OCI-LY3 (cell line): ENCODE results near the gene PLTP.

Source experiments
- H2AFZ ChIP-seq: fragments of 200-600, 300-600 bp; shearing (Covaris generic); 2 replicates; pipeline ENCODE4 v1.6.0; 2014; ENCODE audit warnings: antibody characterized with exemption, low read depth, low read length
- H3K27ac ChIP-seq: fragments of 200-600, 300-600 bp; sonication (generic); 2 replicates; pipeline ENCODE4 v1.5.1; 2014; ENCODE audit warnings: mild to moderate bottlenecking, low read length, moderate library complexity, mixed read lengths
- H3K27me3 ChIP-seq: fragments of 200-600, 300-600 bp; sonication (generic); 2 replicates; pipeline ENCODE4 v1.6.1; 2014; ENCODE audit warnings: low read depth, low read length, mixed read lengths
- H3K36me3 ChIP-seq: fragments of 200-600, 300-600 bp; sonication (generic); replicated peaks from 2 replicates; pipeline ENCODE3; 2014; ENCODE audit warnings: low read depth, low read length, mixed read lengths
- H3K4me1 ChIP-seq: fragments of 300-600, 200-600 bp; sonication (generic); 2 replicates; pipeline ENCODE4 v1.6.1; 2014; ENCODE audit warnings: low read length, mixed read lengths
- H3K4me2 ChIP-seq: fragments of 200-600, 300-600 bp; sonication (generic); 2 replicates; pipeline ENCODE4 v1.6.1; 2014; ENCODE audit warnings: low read length, mixed read lengths
- H3K4me3 ChIP-seq: fragments of 300-600, 200-600 bp; sonication (generic); 2 replicates; pipeline ENCODE4 v1.5.1; 2014; ENCODE audit warnings: antibody characterized with exemption, mild to moderate bottlenecking, low read length, moderate library complexity
- H3K79me2 ChIP-seq: fragments of 300-600, 200-600 bp; shearing (Covaris generic); 2 replicates; pipeline ENCODE4 v1.6.1; 2014; ENCODE audit warnings: mild to moderate bottlenecking, low read length, mixed read lengths
- H3K9ac ChIP-seq: fragments of 300-600, 200-600 bp; shearing (Covaris generic); 2 replicates; pipeline ENCODE4 v1.6.0; 2014; ENCODE audit warnings: mild to moderate bottlenecking, low read length, moderate library complexity
- H3K9me3 ChIP-seq: fragments of 200-600, 300-600 bp; shearing (Covaris generic); 2 replicates; pipeline ENCODE4 v1.6.1; 2014; ENCODE audit warnings: low read length, mixed read lengths; ENCODE audit not compliant: insufficient read depth
- H4K20me1 ChIP-seq: fragments of 200-600, 300-600 bp; sonication (generic); 2 replicates; pipeline ENCODE4 v1.6.1; 2016; ENCODE audit warnings: low read length, mixed read lengths; ENCODE audit not compliant: insufficient read depth
- EZH2phosphoT487 ChIP-seq: fragments of 200-600 bp; shearing (Covaris generic); IDR thresholded peaks from 2 replicates; pipeline ENCODE4 v1.6.1; 2018; ENCODE audit warnings: antibody characterized with exemption, mixed run types, low read depth
- TF ChIP-seq, protein P1 (sequence below): fragments of 200-600, 300-600 bp; sonication (generic); IDR thresholded peaks from 2 replicates; pipeline ENCODE4 v1.5.1; 2014; ENCODE audit warnings: antibody characterized with exemption, low read length, low read depth

The PLTP gene

DNA sequence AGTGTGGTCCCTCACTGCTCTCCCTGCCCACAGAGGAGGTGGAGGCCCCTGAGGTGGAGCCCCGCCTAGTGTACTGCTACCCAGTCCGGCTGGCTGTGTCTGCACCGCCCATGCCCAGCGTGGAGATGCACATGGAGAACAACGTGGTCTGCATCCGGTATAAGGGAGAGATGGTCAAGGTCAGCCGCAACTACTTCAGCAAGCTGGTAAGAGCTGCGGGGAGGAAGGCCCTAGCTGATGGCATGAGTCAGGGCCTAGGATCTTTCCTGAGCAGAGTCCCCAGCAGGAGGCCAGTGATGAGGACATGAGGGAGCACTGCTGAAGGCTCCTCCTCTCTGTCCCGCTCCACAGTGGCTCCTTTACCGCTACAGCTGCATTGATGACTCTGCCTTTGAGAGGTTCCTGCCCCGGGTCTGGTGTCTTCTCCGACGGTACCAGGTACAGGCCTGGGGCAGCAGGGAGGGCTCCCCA, 33.8 kb upstream of the PLTP start:
- H3K27me3 ChIP-seq: no peaks in the 10 kb centered on the region
- H3K4me2 ChIP-seq: no peak overlapping the region
- H3K79me2 ChIP-seq: no peaks in the 10 kb centered on the region
- no peaks in the 10 kb centered on the region for H3K9me3 ChIP-seq
- H3K27ac ChIP-seq: no peak overlapping the region
- H3K36me3 ChIP-seq: peaks cover 83% of the 10 kb centered on the region
- TF ChIP-seq EZH2phosphoT487: no peak
- TF ChIP-seq, protein P1, sequence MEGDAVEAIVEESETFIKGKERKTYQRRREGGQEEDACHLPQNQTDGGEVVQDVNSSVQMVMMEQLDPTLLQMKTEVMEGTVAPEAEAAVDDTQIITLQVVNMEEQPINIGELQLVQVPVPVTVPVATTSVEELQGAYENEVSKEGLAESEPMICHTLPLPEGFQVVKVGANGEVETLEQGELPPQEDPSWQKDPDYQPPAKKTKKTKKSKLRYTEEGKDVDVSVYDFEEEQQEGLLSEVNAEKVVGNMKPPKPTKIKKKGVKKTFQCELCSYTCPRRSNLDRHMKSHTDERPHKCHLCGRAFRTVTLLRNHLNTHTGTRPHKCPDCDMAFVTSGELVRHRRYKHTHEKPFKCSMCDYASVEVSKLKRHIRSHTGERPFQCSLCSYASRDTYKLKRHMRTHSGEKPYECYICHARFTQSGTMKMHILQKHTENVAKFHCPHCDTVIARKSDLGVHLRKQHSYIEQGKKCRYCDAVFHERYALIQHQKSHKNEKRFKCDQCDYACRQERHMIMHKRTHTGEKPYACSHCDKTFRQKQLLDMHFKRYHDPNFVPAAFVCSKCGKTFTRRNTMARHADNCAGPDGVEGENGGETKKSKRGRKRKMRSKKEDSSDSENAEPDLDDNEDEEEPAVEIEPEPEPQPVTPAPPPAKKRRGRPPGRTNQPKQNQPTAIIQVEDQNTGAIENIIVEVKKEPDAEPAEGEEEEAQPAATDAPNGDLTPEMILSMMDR: no peak
- peaks cover 7% of the 10 kb centered on the region for H3K4me1 ChIP-seq
- no peak overlapping the region for H3K4me3 ChIP-seq
- H3K9ac ChIP-seq: no peak overlapping the region
- H4K20me1 ChIP-seq: no peaks in the 10 kb centered on the region
- no peak overlapping the region for H2AFZ ChIP-seq

- H3K4me1 ChIP-seq: peaks cover 7% of the 10 kb centered on the region
- TF ChIP-seq, protein P1: no peak
- no peak for TF ChIP-seq EZH2phosphoT487
- H2AFZ ChIP-seq: no peak overlapping the region
- no peaks in the 10 kb centered on the region for H3K27me3 ChIP-seq
- H3K4me3 ChIP-seq: no peak overlapping the region
- peaks cover 84% of the 10 kb centered on the region for H3K36me3 ChIP-seq
- H3K4me2 ChIP-seq: no peak overlapping the region
- no peaks in the 10 kb centered on the region for H3K9me3 ChIP-seq
- no peak overlapping the region for H3K9ac ChIP-seq
- no peaks in the 10 kb centered on the region for H3K79me2 ChIP-seq
- no peak overlapping the region for H3K27ac ChIP-seq
- no peaks in the 10 kb centered on the region for H4K20me1 ChIP-seq
Observed at GRCh38 chr20:45944965-45945677, 33.2 kb upstream of the PLTP start.

DNA sequence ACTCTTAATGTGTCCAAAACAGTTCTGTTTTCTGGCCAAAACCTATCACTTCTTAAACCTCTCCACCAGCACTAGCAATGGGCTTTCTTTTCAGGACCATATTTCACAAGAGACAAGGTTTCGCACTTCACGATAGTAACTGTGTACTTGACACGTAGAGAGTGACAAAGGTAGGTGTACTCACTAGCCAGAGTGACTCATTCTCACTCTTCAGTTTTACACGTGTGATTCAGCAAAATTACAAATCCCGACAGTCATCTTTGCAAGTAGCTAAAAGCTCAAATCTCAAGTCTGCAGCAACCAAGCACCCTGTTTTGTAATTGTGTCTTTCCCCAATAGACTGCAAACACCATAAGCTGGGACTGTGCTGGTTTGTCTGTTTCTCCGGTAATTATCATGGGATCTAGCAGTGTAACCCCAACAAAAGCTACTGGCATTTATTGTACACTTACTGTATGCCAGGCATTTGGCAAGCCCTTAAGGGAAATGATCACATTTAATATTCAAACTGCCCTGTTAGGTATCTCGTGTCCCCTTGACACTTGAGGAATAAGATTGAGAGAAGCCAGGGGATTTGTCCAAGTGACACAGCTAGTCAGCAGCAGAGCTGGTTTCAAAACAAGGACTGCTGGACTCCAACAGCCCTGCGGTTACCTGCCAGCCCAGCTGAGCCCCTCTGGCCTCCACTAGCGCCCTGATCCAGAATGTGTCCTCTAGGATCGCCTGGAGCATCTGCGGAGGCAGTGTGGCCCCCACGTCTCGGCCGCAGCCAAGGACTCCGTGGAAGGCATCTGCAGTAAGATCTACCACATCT, 32.4 kb upstream of the PLTP start:
- Histone ChIP-seq H3K27me3 (no peaks in the 10 kb centered on the region), H3K4me3 (no peak overlapping the region), H3K4me1 (peaks cover 7% of the 10 kb centered on the region), H3K4me2 (no peak overlapping the region), H3K27ac (no peak overlapping the region), H4K20me1 (no peaks in the 10 kb centered on the region), H3K79me2 (no peaks in the 10 kb centered on the region), H3K9me3 (no peaks in the 10 kb centered on the region), H3K9ac (no peak overlapping the region), H3K36me3 (peaks cover 84% of the 10 kb centered on the region), H2AFZ (no peak overlapping the region)
- TF ChIP-seq, protein P1: no peak
- no peak for TF ChIP-seq EZH2phosphoT487

DNA sequence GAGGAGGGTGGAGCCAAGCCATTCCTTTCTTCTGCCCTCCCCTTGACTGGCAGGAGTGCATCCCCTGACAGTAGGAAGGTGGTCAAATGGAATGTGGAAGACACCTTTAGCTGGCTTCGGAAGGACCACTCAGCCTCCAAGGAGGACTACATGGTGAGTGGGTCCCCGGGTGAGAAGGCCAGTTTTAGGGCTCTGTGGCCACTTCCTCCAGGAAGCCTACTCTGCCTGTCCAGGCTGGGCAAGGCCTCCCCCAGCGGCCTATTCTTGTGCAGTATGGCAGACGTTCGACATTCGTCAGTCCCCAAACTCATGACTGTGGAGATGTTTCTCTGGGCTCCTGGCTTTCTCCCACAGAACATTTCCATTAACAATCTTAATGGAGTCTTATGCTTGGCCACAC, 31.7 kb upstream of the PLTP start:
- H3K9ac ChIP-seq: no peak overlapping the region
- H3K79me2 ChIP-seq: no peaks in the 10 kb centered on the region
- no peaks in the 10 kb centered on the region for H3K27me3 ChIP-seq
- no peak overlapping the region for H3K4me3 ChIP-seq
- H2AFZ ChIP-seq: no peak overlapping the region
- H4K20me1 ChIP-seq: no peaks in the 10 kb centered on the region
- H3K36me3 ChIP-seq: peaks cover 84% of the 10 kb centered on the region
- peaks cover 7% of the 10 kb centered on the region for H3K4me1 ChIP-seq
- H3K27ac ChIP-seq: no peak overlapping the region
- H3K9me3 ChIP-seq: no peaks in the 10 kb centered on the region
- H3K4me2 ChIP-seq: no peak overlapping the region
- TF ChIP-seq, protein P1: no peak
- no peak for TF ChIP-seq EZH2phosphoT487
